Embryonic facial prominence (tissue), 1 donor: ENCODE data around the gene SMIM3.
A peak's percentile ranks its signal among the peaks of the same experiment; 100 is the strongest.

Experiments used
- DNase-seq: peaks from one replicate; pipeline ENCODE4 v3.0.0-alpha.2; 2016; ENCODE audit errors: extremely low spot score

Gene SMIM3

GRCh38 chr5:150765011-150765798, 13.4 kb upstream of the SMIM3 start:
- no peak for DNase-seq

GRCh38 chr5:150765799-150766169, 12.8 kb upstream of the SMIM3 start:
- DNase-seq, result no peak

GRCh38 chr5:150766251-150766650, 12.3 kb upstream of the SMIM3 start:
- no peak for DNase-seq

- DNase-seq, result no peak
Measured at GRCh38 chr5:150771034-150771795, 7.3 kb upstream of the SMIM3 start.

- no peak for DNase-seq
Measured at GRCh38 chr5:150774145-150774544, 4.4 kb upstream of the SMIM3 start.

- no peak for DNase-seq
Measured at GRCh38 chr5:150777685-150778084, 872 bp upstream of the SMIM3 start.

- no peak for DNase-seq
Measured at GRCh38 chr5:150778088-150778516, 455 bp upstream of the SMIM3 start.

- no peak for DNase-seq
Measured at GRCh38 chr5:150779397-150780186, 1.0 kb downstream of the SMIM3 start.

- no peak for DNase-seq
Measured at GRCh38 chr5:150780187-150780692, 1.7 kb downstream of the SMIM3 start.

- no peak for DNase-seq
Measured at GRCh38 chr5:150780816-150781221, 2.3 kb downstream of the SMIM3 start.

- no peak for DNase-seq
Measured at GRCh38 chr5:150781706-150782614, 3.4 kb downstream of the SMIM3 start.

- DNase-seq, result no peak
Measured at GRCh38 chr5:150782850-150783249, 4.3 kb downstream of the SMIM3 start.

GRCh38 chr5:150783422-150783928, 4.9 kb downstream of the SMIM3 start:
- DNase-seq, result peak; percentile 50

GRCh38 chr5:150785950-150786349, 7.4 kb downstream of the SMIM3 start:
- DNase-seq, result no peak

- no peak for DNase-seq
Measured at GRCh38 chr5:150786876-150787275, 8.3 kb downstream of the SMIM3 start.

- DNase-seq, result no peak
Measured at GRCh38 chr5:150787656-150788055, 9.1 kb downstream of the SMIM3 start.

GRCh38 chr5:150788977-150789376, 10.4 kb downstream of the SMIM3 start:
- no peak for DNase-seq

- no peak for DNase-seq
Measured at GRCh38 chr5:150789450-150789849, 10.9 kb downstream of the SMIM3 start.

- no peak for DNase-seq
Measured at GRCh38 chr5:150789943-150790611, 11.5 kb downstream of the SMIM3 start.

- no peak for DNase-seq
Measured at GRCh38 chr5:150791536-150791935, 13.0 kb downstream of the SMIM3 start.
